HG02852 (cell line): Measurements from ENCODE around the gene TEX53.
A peak's percentile ranks its signal among the peaks of the same experiment; 100 is the strongest.

ENCODE experiments used
- ATAC-seq: cut with Tn5 transposase; IDR thresholded peaks from one replicate; pipeline ENCODE4 v1.9.1; 2021; ENCODE audit warnings: mild to moderate bottlenecking, moderate library complexity; ENCODE audit not compliant: unreplicated experiment

The TEX53 gene

DNA sequence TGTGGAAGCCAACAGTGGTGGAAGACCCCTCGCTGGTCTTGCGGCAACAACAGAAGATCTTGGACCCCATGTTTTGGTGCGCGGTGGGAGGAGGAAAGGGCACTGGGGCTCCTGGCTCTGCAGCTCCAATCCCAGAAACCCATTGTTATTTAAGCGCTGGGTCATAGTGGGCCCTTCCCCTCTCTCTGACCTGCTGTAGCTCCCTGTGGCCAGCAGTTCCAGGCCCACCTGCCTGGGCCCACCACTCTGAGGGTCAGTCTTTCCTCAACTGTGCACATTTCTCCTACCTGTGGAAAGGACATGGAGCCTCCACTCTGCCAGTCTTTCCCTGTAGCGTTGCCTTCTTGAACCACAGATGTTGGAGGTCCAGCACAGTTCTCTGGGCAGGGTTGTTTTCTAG is at the start of gene TEX53:
Gene TEX53 (minus strand): TSS at position 101 of the 400 bp plus-strand sequence. CDS start 31 bp downstream, at position 70.
- no peak for ATAC-seq

DNA sequence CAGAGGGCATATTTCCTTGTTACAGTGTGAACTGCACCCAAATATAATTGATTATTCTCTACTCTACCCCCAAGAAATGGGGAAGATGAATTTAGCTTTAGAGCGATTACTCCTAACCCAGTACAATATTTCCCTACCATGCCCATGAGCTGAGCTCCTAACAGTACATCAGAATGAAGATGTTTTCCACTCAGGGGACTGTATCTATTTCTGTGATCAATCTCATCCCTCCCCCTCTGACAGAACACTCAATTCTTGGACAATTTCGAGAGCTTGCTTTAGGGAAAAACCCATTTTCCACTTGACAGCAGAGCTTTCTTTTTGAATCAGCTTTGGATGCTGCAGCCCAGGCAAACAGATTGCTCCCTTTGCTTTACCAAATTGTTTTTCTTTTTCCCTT is 49.1 kb upstream of the TEX53 start:
- no peak for ATAC-seq

DNA sequence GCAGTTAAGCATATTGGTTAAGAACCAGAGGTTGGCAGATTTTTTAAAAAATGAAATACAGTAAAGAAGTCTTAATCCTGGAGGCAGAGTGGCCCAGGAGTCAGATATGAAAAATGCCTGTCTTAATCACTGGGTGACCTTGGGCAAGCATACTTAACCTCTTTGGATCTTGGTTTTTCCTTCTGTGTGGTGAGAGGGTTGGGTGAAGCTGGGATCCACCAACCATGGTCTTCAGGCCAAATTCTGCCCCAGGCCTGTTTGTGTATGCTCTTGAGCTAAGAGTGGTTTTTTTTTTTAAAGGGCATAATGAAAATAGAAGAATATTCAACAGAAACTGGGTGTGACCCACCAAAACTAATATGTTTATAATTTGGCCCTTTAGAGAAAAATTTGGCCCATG is 44.4 kb upstream of the TEX53 start:
- ATAC-seq, result no peak

DNA sequence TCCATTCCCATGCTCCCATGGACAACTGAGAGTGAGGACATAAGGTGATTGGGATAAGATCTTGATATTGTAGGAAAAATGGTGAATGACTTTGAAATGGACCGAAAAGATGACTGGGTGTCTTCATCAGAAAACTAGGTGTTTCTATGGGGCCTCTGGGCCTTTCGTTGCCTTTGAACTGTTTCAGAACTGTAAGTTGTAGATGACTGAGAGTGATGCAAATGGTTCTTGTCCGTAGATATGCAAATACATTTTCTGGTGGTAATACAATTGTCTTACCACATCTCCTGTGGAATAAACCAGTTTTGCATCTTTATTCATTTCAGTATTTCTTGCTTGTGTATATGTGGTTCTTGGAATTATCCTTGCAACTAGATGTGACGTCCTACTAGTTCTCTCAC is 40.3 kb upstream of the TEX53 start:
- peak; percentile 48 for ATAC-seq

DNA sequence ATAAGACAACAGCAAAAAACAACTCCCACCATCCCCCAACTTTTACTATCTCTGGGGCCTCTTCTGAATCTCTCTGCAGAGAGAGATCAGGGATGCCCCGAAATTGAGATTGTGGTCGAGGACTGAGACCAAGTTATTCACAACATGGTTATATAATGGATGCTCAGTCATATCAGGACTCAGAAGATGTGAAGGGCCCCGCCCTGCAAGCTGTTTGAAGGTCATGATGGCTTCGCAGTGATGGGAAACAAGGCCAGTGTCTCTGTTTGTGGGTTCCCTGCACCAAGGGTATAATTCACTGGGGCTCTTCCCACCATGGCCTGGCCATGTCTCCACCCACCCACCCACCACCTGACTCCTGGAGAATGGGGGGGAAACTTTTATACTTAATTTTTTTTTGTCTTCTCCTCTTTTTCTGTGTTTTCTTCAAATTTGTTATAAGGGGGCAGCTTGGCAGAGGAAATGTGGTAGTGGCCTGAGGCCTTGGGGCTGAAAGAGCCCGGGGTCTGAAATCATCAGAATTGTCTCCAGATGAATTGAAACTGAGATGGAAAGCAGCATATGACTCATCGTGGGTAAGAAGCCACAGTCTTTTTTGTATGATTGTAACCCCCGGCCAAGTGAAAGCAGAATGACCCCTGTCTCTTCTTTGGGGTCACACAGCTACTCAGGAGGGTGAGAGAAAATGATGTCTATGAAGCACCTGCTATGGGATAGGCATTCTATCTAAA is 39.4 kb upstream of the TEX53 start:
- ATAC-seq, result peak; percentile 65

DNA sequence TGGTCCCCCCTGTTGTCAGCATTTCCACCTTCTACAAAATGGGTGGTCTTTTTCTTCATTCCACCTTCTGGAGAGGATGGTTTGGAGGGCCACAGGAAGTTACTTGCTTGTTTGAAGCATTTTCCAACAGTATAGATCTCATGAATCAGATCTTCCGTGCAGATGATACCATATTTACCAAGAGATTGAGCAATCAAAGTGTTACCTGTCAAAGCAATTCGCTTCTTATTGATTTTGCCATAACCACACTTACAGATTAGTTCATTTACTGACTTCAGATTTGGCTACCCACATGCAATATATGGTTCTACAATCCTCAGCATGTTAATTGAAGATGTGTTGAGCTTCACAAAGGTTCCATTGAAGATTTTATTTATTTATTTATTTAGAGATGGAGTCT is 38.3 kb upstream of the TEX53 start:
- ATAC-seq, result no peak

DNA sequence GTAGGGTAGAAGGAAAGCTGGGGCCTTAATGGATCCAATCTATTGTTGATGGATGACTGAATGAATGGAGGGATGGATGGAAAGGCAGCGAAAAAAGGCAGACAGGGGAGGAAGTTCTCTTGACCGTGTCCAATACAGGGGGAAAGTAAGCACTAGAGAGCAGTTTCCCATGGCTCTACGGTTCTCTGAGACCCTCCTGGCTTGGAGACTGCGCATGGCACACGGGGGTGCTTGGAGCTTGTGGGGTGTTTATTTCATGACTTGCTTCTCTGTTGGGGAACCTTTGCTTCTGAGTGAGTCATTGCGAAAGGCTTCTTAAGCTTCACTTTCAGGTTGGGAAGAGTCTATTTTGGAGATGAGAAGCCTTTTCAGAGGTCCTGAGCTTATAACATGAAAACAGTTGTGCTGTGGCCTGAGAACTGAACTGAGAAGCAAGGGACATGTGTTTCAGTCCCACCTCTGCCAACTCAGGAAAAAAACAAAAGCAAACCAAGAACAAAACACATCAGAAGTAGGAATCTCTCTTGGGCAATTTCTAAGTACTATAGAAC is 37.2 kb upstream of the TEX53 start:
- ATAC-seq, result peak; percentile 46

DNA sequence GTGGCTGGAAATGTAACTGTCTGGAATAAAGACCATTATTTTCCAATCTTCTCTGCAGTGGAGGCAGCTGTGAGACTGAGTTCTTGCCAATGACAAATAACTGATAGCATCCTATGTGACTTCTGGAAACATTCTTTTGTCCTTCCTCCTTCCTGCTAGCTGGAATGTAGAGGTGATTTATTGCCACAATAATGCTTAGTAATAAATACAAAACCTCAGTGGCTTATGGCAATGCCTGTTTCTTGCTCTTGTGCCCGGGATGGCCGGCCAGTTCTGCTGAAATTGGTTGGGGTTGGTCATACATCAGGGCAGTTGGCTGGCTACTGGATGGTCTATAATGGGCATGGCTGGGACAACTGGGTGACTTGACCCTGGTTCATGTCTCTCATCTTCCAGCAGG is 36.5 kb upstream of the TEX53 start:
- no peak for ATAC-seq

DNA sequence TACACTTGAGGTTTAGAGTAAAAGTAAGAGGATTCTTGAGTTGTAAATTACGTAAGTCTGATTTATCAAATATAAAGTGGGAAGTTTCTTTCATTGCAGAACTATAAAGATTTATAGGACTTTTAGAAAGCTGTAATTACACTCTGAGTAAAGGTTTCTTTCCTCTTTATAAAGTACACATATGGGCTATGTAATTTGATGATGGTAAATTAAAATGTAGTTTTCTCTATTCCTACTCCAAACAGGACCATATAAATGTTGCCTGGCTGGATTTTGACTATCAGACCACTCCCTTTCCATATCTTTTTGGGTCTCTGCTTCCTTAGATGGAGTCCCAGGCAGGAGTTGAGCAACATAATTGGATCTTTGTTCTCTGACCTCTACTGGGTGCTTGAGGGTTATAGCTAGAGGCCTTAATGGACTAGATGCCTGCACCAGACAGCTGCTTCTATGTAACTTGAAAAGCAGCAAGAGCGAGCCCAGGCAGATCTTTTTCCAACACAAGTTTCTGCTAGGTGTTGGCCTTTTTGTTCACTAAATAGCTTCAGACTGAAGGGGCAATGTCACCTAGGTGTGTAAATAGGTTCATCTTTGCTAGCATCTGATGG is 35.7 kb upstream of the TEX53 start:
- ATAC-seq, result no peak

DNA sequence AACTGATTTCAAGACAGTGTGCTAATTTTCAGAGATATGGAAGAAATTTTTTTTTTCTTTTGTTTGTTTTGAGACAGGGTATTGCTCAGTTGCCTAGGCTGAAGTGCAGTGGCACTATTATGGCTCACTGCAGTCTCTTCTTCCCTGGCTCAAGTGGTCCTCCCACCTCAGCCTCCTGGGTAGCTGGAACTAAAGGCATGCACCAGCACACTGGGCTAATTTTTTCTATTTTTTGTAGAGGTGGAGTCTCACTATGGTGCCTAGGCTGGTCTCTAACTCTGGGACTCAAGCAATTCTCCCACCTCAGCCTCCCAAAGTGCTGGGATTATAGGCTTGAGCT is 34.3 kb upstream of the TEX53 start:
- ATAC-seq, result no peak

DNA sequence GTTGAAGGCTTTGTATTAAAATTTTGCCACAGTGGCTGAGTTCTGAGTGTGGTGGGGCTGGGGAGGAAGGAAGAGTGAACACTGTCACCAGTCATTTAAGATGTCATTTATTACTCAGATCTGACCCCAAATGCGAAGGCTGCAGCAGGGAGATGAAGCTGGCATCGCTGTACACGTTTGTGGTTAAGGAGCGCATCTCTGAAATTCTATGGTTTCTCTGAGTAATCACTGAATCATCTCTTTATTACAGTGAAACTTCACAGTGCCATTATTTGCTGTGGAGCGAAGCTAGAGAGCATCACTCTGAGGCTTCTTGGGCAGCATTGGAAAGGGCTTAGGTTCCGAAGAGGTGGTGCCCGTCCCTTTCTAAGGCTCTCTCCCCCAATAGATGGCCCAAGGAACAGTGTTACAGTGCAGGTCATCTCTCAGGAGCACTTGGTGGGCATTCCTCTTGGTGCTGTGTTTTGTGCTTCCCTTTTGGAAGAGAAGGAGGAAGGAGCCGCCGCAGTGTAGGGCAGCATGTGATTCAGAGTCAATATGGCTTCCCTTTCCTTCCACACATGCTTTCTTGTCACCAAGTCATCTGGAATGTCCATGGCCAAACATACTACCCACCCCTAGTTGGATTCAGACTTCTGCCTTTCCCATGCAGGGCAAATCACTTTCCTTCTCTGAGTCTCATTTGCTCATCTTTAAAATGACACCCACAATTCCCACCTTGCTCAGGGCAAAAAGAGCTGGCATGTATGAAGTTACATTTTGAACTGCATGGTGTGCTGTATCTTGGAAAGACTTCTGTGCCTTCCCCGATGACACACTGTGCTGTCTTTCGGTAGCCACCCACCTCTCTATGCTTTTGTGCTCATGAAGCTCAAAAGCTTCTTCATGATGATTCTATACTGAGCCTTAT is 33.7 kb upstream of the TEX53 start:
- peak; percentile 56 for ATAC-seq

DNA sequence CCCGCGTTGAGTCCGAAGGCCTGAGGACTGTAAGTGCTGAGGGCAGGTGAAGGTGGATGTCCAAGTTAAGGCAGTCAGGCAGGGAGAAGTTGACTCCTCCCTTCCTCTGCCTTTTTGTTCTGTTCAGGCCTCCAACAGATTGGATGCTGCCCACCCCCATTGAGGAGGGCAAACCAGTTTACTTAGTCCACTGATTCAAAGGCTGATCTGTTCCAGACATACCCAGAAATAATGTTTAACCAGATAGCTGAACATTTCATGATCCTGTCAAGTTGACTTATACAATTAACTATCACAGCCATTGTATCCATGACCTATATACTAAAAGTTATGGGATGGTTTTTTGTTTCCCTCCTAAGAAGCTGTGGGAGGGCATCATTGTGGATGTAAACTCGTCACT is 32.7 kb upstream of the TEX53 start:
- no peak for ATAC-seq

DNA sequence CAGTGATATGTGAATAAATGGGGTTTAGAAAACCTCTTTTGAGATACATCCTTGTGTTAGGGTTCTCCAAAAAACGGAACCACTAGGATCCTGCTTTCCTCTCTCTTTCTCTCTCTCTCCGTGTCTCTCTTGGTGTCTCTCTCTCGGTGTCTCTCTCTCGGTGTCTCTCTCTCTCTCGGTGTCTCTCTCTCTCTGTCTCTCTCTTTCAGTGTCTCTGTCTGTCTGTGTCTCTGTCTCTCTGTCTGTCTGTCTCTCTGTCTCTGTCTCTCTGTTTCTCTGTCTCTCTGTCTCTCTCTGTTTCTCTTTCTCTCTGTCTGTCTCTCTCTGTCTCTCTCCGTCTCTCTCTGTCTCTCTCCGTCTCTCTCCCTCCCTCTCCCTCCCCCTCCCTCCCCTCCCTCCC is 32.2 kb upstream of the TEX53 start:
- no peak for ATAC-seq

DNA sequence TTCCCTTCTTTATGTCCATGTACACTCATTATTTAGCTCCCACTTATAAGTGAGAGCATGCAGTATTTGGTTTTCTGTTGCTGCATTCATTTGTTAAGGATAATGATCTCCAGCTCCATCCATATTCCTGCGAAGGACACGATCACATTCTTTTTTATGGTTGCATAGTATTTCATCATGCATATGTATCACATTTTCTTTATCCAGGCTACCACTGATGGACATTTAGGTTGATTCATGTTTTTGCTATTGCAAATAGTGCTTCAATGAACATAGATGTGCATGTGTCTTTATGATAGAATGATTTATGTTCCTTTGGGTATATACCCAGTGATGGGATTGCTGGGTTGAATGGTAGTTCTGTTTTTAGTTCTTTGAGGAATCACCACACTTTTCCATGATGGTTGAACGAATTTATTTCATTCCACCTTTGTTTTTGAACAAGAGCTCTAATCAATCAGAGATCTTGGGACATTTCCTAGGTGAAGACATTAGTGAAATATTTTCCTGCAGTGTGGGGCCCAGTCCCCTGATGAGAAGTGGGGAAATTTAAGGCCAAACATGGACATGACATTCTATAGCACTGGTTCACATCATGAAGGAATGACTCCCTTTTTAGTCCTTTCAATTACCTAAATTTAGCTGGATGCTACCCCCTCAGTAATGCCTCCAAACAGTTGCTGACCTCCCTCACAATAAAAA is 31.5 kb upstream of the TEX53 start:
- no peak for ATAC-seq

DNA sequence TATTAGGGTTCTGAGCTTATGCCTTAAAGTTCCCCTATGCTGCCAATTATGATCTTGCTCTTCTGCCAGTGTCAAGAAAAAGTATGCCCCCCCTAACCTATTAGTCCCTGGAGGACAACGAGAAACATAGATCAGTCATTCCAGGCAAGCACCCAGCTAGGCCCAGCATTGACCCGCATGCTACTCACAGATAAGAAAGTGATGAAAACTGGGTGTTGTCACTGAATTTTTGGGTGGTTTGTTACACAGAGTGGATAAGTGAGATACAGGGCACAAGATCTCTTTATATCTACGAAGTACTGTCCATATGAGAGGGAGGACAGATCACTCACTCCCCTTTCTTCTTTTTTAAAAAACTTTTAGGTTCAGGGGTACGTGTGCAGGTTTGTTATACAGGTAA is 30.8 kb upstream of the TEX53 start:
- no peak for ATAC-seq

DNA sequence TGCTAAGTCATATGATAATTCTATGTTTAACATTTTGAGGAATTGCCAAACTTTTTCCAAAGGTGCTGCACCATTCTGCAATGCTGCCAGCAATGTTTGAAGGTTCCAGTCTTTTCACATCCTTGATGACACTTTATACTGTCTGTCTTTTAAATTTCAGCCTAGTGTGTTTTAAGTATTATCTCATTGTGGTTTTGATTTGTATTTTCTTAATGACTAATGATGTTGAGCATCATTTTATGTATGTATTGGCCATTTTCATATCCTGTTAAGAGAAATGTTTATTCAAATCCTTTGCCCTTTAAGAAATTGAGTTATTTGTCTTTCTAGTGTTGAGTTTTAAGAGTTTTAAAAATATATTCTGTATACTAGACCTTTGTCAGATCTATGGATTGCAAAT is 29.4 kb upstream of the TEX53 start:
- no peak for ATAC-seq

DNA sequence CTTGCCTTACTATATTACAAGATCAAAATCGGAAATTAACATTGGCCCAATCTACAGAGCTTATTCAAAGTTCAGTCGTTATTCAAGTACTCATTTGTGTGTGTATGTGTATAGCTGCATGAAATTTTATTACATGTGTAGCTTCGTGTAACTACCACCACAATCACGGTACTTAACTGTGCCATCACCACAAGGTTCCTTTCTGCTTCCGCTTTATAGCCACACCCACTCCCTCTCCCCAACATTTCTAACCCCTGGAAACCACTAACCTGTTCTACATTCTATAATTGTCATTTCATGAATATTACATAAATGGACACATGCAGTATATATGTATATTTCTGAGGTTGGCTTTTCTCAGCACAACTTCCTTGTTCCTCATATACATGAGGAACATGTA is 28.3 kb upstream of the TEX53 start:
- ATAC-seq, result no peak

DNA sequence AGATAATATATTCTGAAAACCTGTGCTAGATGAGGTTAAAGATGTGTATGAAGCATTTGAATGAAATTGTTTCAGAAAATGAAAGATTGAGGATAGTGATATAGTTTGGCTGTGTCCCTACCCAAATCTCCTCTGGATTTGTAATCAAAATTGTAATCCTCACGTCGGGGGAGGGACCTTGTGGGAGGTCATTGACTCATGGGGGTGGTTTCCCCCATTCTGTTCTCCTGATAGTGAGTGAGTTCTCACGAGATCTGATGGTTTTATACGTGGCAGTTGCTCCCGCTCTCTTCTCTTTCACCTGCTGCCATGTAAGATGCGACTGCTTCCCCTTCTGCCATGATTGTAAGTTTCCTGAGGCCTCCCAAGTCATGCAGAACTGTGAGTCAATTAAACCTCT is 26.4 kb upstream of the TEX53 start:
- ATAC-seq, result no peak

DNA sequence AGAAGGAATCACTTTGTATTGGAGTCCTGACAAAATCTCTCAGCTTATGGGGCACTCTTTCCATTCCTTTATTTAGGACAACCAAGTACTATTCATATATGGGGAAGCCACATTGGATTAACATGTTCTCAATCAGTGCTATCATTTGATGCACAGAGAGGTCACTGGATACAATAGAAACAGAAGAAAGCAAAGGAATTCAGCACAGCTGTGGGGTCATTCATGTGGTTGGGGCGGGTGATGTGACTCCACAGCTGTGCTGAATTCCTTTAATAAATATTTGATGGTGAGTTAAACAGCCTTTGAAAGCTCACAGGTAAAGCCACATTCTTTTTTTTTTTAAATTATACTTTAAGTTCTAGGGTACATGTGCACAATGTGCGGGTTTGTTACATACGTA is 25.2 kb upstream of the TEX53 start:
- no peak for ATAC-seq

DNA sequence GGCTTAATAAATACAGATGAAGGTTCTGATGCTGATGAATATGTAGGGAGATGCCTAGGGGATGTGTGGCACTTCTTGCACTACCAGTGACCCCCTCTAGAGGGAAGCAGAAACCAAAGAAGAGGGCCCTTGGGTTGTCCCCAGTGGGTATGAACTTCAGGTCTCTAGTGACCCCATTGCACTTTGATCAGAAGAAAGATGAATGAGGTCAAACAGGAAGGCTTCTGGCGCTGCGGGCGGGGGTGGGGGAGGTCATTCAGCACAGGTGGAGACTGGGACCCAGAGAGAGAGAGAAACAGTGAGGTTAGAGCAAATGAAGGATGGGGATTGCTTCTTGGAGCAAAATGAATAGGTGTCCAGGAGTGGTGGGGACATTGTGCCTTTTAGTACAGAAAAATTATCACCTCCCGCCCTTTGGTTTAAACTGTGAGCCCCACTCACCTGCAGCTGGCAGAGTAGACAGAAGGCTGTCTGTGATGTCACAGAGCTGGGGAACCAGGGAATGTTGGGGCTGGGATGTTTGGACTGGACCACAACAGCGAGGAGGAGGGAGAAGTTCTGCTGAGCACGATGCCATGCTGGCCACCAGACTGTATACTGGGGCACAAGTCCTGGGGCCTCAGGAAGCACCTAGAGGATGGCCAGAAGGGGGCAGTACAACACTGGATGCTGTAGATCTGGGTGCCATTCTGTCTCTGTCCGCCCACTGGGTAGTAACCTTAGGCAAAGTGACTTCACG is 24.2 kb upstream of the TEX53 start, which contains the start of gene TEX48:
Gene TEX48 (minus strand): TSS at position 599 of the 739 bp plus-strand sequence. CDS start 10,469 bp downstream, outside the sequence.
- peak; percentile 76 for ATAC-seq
